CD14-positive monocyte (primary cell): ENCODE data around the gene SF1. TPM values are rescaled to one million over a fixed set of nuclear protein-coding genes. Genes with fewer than 3 reads are reported as not detected.
A peak's percentile ranks its signal among the peaks of the same experiment; 100 is the strongest.

ENCODE experiments used
- DNase-seq, 3 donors: peaks; one replicate each; pipeline ENCODE4 v3.0.0-alpha.2; 2011 to 2022
- H2AFZ ChIP-seq: 2 replicates; pipeline ENCODE4 v1.6.0; 2012; ENCODE audit warnings: mild to moderate bottlenecking, low read depth, low read length, inconsistent platforms; ENCODE audit not compliant: insufficient read depth, poor library complexity, severe bottlenecking
- H3K27ac ChIP-seq, 2 donors: 1 replicate in 1 of 2; 2 replicates in 1 of 2; pipeline ENCODE4 v1.5.1; 2012 to 2013; ENCODE audit warnings: low read length in 2 of 2, control low read depth in 1 of 2, inconsistent platforms in 1 of 2, low read depth in 1 of 2, mild to moderate bottlenecking in 1 of 2
- H3K27me3 ChIP-seq, 2 donors: one replicate each; pipeline versions ENCODE4 v1.6.0 to v1.6.1; 2011 to 2013; ENCODE audit warnings: low read length in 2 of 2; ENCODE audit not compliant: control insufficient read depth in 2 of 2, insufficient read depth in 2 of 2
- H3K36me3 ChIP-seq, 2 donors: replicated peaks in 1 of 2; 1 replicate in 1 of 2; 2 replicates in 1 of 2; pipeline versions ENCODE4 v1.5.1 to v1.6.1; 2012 to 2013; ENCODE audit warnings: low read length in 2 of 2, control low read depth in 1 of 2, inconsistent platforms in 1 of 2, mild to moderate bottlenecking in 1 of 2; ENCODE audit not compliant: insufficient read depth in 2 of 2, control insufficient read depth in 1 of 2
- H3K4me1 ChIP-seq, 2 donors: 1 replicate in 1 of 2; 2 replicates in 1 of 2; pipeline versions ENCODE4 v1.5.1 to v1.6.1; 2012 to 2013; ENCODE audit warnings: low read length in 2 of 2, control low read depth in 1 of 2, inconsistent platforms in 1 of 2, mild to moderate bottlenecking in 1 of 2, moderate library complexity in 1 of 2; ENCODE audit not compliant: insufficient read depth in 2 of 2, control insufficient read depth in 1 of 2
- H3K4me2 ChIP-seq: replicated peaks from 2 replicates; pipeline ENCODE3; 2012; ENCODE audit warnings: low read length, moderate library complexity, mild to moderate bottlenecking; ENCODE audit not compliant: poor library complexity, severe bottlenecking; ENCODE audit errors: extremely low read depth
- H3K4me3 ChIP-seq, 3 experiments: fragments of 200-600 bp in 1 of 3; sonication (generic) in 1 of 3; replicated peaks in 1 of 3; 1 replicate in 2 of 3; 2 replicates in 1 of 3; pipeline ENCODE4 v1.5.1; 2011 to 2013; ENCODE audit warnings: low read length in 3 of 3, mild to moderate bottlenecking in 3 of 3, control low read depth in 2 of 3, low read depth in 2 of 3, inconsistent platforms in 1 of 3, moderate library complexity in 1 of 3
- H3K79me2 ChIP-seq: 2 replicates; pipeline ENCODE4 v1.6.0; 2012; ENCODE audit warnings: mild to moderate bottlenecking, control low read depth, inconsistent platforms, low read length, moderate library complexity; ENCODE audit not compliant: insufficient read depth
- H3K9ac ChIP-seq: 2 replicates; pipeline ENCODE4 v1.6.0; 2017; ENCODE audit warnings: low read length, mild to moderate bottlenecking; ENCODE audit not compliant: insufficient read depth, poor library complexity, severe bottlenecking
- H3K9me3 ChIP-seq, 2 donors: replicated peaks in 1 of 2; 1 replicate in 1 of 2; 2 replicates in 1 of 2; pipeline versions ENCODE4 v1.5.1 to v1.6.1; 2012 to 2013; ENCODE audit warnings: low read length in 2 of 2, control low read depth in 1 of 2; ENCODE audit not compliant: control insufficient read depth in 1 of 2, insufficient read depth in 1 of 2
- H4K20me1 ChIP-seq: 2 replicates; pipeline ENCODE4 v1.6.0; 2012; ENCODE audit warnings: mild to moderate bottlenecking, low read length, control low read depth, moderate library complexity; ENCODE audit not compliant: insufficient read depth
- H3K27ac Mint-ChIP-seq, 7 donors: one replicate each; pipeline ENCODE4 v1.8.0; 2020; ENCODE audit warnings: mild to moderate bottlenecking in 7 of 7, mixed read lengths in 7 of 7, moderate library complexity in 6 of 7, inconsistent platforms in 2 of 7
- H3K27me3 Mint-ChIP-seq, 3 donors: one replicate each; pipeline ENCODE4 v1.8.0; 2021 to 2022; ENCODE audit warnings: low read depth in 3 of 3, mild to moderate bottlenecking in 3 of 3, mixed read lengths in 3 of 3, moderate library complexity in 3 of 3, inconsistent platforms in 1 of 3
- H3K36me3 Mint-ChIP-seq, 2 donors: one replicate each; pipeline ENCODE4 v1.8.0; 2020; ENCODE audit warnings: mixed read lengths in 2 of 2, inconsistent platforms in 1 of 2, mild to moderate bottlenecking in 1 of 2
- H3K4me1 Mint-ChIP-seq: one replicate; pipeline ENCODE4 v1.8.0; 2020; ENCODE audit warnings: mild to moderate bottlenecking, mixed read lengths
- H3K4me3 Mint-ChIP-seq, 2 donors: one replicate each; pipeline ENCODE4 v1.8.0; 2020; ENCODE audit warnings: mild to moderate bottlenecking in 2 of 2, mixed read lengths in 2 of 2, moderate library complexity in 1 of 2
- H3K9me3 Mint-ChIP-seq, 7 donors: one replicate each; pipeline ENCODE4 v1.8.0; 2020 to 2022; ENCODE audit warnings: mixed read lengths in 7 of 7, mild to moderate bottlenecking in 6 of 7, moderate library complexity in 6 of 7, inconsistent platforms in 2 of 7
- WGBS: methylation state at CpG from one replicate; pipeline ENCODE4 v1.1.5; 2013; ENCODE audit warnings: missing lambda C conversion rate; ENCODE audit not compliant: insufficient coverage; 5-methylcytosine and 5-hydroxymethylcytosine counted together
- intact Hi-C, 2 donors: fragments of 100-400 bp; cut with micrococcal nuclease; formaldehyde crosslinking; loops; one replicate each; pipeline versions ENCODE4 v1.15.0 to v1.15.1; 2023
- polyA plus RNA-seq, 3 donors: library from polyadenylated mRNA; depleted of rRNA in 1 of 3; unstranded in 2 of 3; stranded (reverse) in 1 of 3; fragments of 300-500 nt in 2 of 3; fragments of >200 nt in 1 of 3; fragmentation: Illumina TruSeq in 2 of 3; gene quantifications; 1 replicate in 2 of 3; 2 replicates in 1 of 3; pipeline ENCODE4 v1.2.3, GENCODE V29; 2012 to 2021
- TF ChIP-seq, protein P1 (sequence below): fragments of 200-600 bp; IDR thresholded peaks from one replicate; pipeline ENCODE4 v1.8.0; 2022; ENCODE audit warnings: antibody characterized with exemption, mild to moderate bottlenecking

The SF1 gene
- polyA plus RNA-seq, 3 donors, result 31.6 to 302 (median 47.7) TPM

DNA sequence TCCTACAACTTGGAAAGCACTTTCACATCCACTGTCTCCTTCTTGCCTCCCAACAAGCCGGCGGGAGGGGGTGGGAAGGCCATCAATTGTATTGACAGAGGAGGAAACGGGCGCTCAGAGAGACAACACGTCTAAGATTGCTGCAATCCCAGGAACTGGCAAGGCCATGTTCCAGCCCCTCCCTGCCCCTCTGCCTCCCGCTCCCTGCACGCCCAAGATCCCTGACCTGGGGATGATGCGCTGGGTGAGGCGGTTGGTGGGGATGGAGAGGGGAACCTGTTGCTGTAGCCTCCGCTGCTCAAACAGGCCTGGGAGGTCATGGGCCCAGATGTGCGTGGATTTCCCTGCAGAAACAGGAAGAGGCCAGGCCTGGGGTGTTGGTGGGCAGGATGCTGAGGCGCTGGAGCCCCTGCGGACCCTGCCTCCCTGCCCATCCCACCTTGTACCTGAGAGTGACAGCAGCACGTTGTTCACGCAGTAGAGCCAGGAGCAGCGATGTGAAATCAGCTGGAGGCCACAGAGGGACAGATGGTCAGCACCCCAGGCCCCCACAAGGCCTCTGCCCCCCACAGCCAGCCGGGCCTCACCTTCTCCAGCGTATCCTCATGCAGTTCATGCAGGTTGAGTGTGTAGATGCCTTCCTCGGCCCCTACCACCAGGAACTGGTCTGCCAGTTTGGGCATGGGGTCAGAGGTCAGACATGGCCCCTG, 17.9 kb upstream of the SF1 start:
- TF ChIP-seq, protein P1, sequence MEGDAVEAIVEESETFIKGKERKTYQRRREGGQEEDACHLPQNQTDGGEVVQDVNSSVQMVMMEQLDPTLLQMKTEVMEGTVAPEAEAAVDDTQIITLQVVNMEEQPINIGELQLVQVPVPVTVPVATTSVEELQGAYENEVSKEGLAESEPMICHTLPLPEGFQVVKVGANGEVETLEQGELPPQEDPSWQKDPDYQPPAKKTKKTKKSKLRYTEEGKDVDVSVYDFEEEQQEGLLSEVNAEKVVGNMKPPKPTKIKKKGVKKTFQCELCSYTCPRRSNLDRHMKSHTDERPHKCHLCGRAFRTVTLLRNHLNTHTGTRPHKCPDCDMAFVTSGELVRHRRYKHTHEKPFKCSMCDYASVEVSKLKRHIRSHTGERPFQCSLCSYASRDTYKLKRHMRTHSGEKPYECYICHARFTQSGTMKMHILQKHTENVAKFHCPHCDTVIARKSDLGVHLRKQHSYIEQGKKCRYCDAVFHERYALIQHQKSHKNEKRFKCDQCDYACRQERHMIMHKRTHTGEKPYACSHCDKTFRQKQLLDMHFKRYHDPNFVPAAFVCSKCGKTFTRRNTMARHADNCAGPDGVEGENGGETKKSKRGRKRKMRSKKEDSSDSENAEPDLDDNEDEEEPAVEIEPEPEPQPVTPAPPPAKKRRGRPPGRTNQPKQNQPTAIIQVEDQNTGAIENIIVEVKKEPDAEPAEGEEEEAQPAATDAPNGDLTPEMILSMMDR, result no peak
- peaks cover 46 to 53% of the 10 kb centered on the region in 2 donors for H3K36me3 ChIP-seq
- DNase-seq, result no peak
- no peak overlapping the region for H3K27ac ChIP-seq
- H4K20me1 ChIP-seq, result peaks cover 5% of the 10 kb centered on the region
- no peaks in the 10 kb centered on the region for H3K27me3 ChIP-seq
- no peaks in the 10 kb centered on the region for H3K9me3 ChIP-seq
- no peak overlapping the region for H3K4me3 ChIP-seq
- intact Hi-C loops, result no loop called here
- H3K36me3 Mint-ChIP-seq, result peaks cover 51 to 70% of the 10 kb centered on the region in 2 donors
- peak overlapping the region in 1 of 7 donors; percentile 18 for H3K27ac Mint-ChIP-seq
- H3K4me3 Mint-ChIP-seq, result no peak overlapping the region
- peaks cover 28% of the 10 kb centered on the region for H3K4me1 Mint-ChIP-seq
- peaks cover 2 to 13% of the 10 kb centered on the region in 2 donors for H3K4me1 ChIP-seq
- no peaks in the 10 kb centered on the region for H3K79me2 ChIP-seq
- H2AFZ ChIP-seq, result no peak overlapping the region
- H3K9ac ChIP-seq, result no peak overlapping the region
- peaks cover 0 to 4% (median 2%) of the 10 kb centered on the region in 3 donors for H3K27me3 Mint-ChIP-seq
- 37% methylated on average over 15 of the region's 19 CpGs for WGBS
- H3K9me3 Mint-ChIP-seq, result peaks cover 0 to 3% (median 0%) of the 10 kb centered on the region in 7 donors
- H3K4me2 ChIP-seq, result no peak overlapping the region

DNA sequence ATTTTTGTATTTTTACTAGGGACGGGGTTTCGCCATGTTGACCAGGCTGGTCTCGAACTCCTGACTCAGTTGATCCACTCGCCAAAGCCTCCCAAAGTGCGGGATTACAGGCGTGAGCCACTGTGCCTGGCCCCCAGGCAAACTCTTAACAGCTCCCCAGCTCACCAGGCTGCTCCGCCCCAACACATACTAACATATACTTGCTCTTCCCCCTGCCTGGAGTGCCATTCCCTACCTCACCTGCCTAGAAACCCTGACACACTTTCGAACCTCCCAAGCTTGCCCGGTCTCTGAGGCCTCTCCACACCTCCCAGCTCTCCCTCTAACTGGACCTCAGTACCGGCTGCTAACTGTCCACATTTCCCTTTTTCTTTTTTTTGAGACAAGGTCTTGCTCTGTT, 16.2 kb upstream of the SF1 start:
- H3K27me3 ChIP-seq, result no peaks in the 10 kb centered on the region
- H3K36me3 ChIP-seq, result peaks cover 60 to 61% of the 10 kb centered on the region in 2 donors
- H3K4me1 ChIP-seq, result no peaks in the 10 kb centered on the region
- Mint-ChIP-seq H3K4me3 (no peak overlapping the region), H3K36me3 (peaks cover 61 to 81% of the 10 kb centered on the region in 2 donors), H3K4me1 (peaks cover 13% of the 10 kb centered on the region), H3K9me3 (peaks cover 0 to 3% (median 0%) of the 10 kb centered on the region in 7 donors), H3K27me3 (peaks cover 0 to 2% (median 1%) of the 10 kb centered on the region in 3 donors), H3K27ac (peak overlapping the region in 2 of 7 donors; percentile 11 to 48)
- H3K9me3 ChIP-seq, result no peaks in the 10 kb centered on the region
- DNase-seq, result no peak
- H3K79me2 ChIP-seq, result no peaks in the 10 kb centered on the region
- TF ChIP-seq, protein P1, result no peak
- intact Hi-C loops, result no loop called here
- H3K27ac ChIP-seq, result no peak overlapping the region
- no peak overlapping the region for H3K4me2 ChIP-seq
- H4K20me1 ChIP-seq, result peaks cover 5% of the 10 kb centered on the region
- WGBS, result 93% methylated on average over 9 of the region's 10 CpGs
- H2AFZ ChIP-seq, result no peak overlapping the region
- H3K4me3 ChIP-seq, result no peak overlapping the region
- H3K9ac ChIP-seq, result no peak overlapping the region
